DMS53 treated with DMSO at 0.1 percent for 48 hours (cell line): ENCODE measurements around the gene MAPK8IP2.
"Not testable (repeated sequence)": the region's sequence is repeated elsewhere in the genome, so short reads cannot be mapped to it uniquely, and the experiment has no call there.

ENCODE experiments used
- DNase-seq: peaks from one replicate; lab custom pipeline; 2025; ENCODE audit not compliant: unreplicated experiment; lab: John Stamatoyannopoulos, UW

MAPK8IP2 gene

DNA sequence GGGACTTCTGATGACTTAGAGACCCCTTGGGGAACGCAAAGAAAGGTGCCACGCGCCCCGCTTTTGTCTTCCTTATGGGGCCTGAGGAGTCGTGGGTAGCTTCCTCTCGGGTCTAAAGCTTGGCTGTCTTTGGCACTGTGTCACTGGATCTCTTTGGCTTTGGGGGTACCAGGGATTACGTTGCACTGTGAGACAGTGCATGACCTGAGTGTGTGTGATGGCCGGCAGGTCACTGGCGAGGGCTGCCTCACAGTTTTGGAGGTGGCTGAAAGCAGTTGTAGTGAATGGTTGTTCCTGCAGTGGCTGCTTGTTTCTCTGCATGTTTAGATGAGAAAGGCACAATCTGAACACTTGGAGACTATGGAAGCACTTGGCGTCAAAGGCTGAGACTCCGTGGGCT lies 33.2 kb downstream of the MAPK8IP2 start:
- DNase-seq, result no peak

DNA sequence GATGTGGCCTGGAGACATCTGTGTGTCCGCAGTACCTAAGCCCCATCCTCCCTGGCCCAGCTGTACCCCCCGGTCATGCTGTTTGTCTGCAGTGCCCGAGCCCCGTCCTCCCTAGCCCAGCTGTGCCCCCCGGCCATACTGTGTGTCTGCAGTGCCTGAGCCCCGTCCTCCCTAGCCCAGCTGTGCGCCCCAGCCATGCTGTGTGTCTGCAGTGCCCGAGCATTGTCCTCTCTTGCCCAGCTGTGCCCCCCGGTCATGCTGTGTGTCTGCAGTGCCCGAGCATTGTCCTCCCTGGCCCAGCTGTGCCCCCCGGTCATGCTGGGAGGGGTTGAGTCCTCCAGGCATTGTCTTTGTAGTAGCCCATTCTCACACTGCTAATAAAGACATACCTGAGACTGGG lies 35.0 kb downstream of the MAPK8IP2 start:
- DNase-seq, result no peak

GRCh38 chr22:50640296-50640695 lies 39.7 kb downstream of the MAPK8IP2 start:
- DNase-seq, result not testable (repeated sequence)

DNA sequence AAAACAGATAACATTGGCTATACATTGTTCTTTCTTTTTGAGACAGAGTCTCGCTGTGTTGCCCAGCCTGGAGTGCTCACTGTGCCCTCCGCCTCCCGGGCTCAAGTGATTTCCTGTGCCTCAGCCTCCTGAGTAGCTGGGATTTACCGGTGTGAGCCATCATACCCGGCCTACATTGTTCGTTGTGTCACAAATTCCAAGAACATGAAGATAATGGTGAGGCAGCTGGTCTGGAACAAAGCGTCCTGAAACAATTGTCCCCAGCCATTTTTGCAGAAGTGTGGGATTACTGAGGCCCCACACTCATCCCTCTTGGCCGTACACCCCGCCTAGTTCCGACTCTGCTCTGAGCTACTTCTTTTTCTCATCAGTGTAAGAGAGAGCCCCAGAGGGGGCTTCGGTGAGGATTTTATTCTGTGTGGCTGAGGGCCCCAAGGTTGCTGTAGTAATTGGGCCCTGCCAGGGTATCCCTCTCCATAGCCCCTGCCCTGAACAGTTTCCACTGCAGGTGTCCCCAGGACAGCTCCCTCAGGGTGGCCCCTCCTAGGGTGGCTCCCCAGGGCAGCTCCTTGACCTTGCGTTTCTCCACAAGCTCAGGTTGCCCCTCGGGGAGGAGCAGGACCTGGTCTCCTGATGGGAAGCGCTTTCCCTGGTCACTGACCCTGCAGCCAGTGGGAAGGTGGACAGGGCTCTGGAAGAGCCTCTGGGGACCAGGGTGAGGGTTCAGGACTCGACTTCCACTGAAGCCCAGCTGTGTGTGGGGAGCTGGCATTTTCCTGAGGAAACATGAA lies 40.5 kb downstream of the MAPK8IP2 start:
- no peak for DNase-seq

GRCh38 chr22:50641696-50642607 lies 41.4 kb downstream of the MAPK8IP2 start:
- DNase-seq, result no peak

DNA sequence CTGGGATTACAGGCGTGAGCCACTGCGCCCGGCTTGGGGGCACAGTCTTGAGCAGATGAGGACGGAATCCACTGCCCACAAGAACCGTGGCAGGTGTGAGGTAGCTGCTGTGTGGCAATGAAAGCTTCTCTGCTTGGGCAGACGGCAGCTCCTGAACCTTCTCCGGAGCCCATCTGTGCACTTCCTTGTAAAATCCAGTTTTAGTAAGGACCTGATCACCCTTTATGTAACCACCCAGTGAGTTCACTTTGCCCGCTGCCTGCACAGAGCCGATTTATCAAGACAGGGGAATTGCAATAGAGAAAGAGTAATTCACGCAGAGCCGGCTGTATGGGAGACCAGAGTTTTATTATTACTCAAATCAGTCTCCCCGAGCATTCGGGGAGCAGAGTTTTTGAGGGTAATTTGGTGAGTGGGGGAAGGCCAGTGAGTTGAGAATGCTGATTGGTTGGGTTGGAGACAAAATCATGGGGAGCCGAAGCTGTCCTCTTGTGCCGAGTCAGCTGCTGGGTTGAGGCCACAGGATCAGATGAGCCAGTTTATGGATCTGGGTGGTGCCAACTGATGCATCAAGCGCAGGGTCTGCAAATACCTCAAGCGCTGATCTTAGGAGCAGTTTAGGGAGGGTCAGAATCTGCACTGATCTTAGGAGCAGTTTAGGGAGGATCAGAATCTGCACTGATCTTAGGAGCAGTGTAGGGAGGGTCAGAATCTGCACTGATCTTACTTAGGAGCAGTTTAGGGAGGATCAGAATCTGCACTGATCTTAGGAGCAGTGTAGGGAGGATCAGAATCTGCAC lies 42.6 kb downstream of the MAPK8IP2 start:
- not testable (repeated sequence) for DNase-seq

DNA sequence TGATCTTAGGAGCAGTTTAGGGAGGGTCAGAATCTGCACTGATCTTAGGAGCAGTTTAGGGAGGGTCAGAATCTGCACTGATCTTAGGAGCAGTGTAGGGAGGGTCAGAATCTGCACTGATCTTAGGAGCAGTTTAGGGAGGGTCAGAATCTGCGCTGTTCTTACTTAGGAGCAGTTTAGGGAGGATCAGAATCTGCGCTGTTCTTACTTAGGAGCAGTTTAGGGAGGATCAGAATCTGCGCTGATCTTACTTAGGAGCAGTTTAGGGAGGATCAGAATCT lies 43.2 kb downstream of the MAPK8IP2 start:
- DNase-seq, result not testable (repeated sequence)

GRCh38 chr22:50653256-50653655 lies 52.7 kb downstream of the MAPK8IP2 start:
- DNase-seq, result no peak

DNA sequence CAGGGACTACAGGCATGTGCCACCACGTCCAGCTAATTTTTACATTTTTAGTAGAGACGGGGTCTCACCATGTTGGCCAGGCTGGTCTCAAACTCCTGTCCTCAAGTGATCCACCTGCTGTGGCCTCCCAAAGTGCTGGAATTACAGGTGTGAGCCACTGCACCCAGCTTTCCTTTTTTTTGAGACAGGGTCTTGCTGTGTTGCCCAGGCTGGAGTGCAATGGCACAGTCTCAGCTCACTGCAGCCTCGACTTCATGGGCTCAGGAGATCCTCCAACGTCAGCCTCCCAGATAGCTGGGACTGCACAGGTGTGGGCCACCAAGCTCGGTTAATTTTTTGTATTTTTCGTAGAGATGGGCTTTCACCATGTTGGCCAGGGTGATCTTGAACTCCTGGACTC lies 54.1 kb downstream of the MAPK8IP2 start:
- DNase-seq, result not testable (repeated sequence)

GRCh38 chr22:50656122-50657070 lies 55.8 kb downstream of the MAPK8IP2 start:
- no peak for DNase-seq

GRCh38 chr22:50657925-50658324 lies 57.3 kb downstream of the MAPK8IP2 start:
- DNase-seq, result no peak

DNA sequence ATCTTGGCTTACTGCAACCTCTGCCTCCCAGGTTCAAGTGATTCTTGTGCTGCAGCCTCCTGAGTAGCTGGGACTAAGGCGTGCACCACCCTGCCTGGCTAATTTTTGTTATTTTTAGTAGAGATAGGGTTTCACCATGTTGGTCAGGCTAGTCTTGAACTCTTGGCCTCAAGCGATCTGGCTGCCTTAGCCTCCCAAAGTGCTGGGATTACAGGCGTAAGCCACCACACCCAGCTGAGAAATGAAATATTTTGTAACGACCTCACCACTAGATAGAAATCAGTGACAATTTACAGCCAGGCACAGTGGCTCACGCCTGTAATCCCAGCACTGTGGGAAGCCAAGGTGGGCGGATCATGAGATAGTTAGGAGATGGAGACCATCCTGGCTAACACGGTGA lies 59.1 kb downstream of the MAPK8IP2 start:
- DNase-seq, result not testable (repeated sequence)

- no peak for DNase-seq
These were observed 59.7 kb downstream of the MAPK8IP2 start for GRCh38 chr22:50660306-50660705.
